ENCODE results near the gene NFE2L1. TPM values are rescaled to one million over a fixed set of nuclear protein-coding genes. Genes with fewer than 3 reads are reported as not detected.

Gene NFE2L1
- total and polyA plus RNA-seq, 2 of the 8 experiments (the other 6 are each of a cell fraction or from before 2014, with no cell fraction given): 140 to 143 TPM

GRCh38 chr17:48028736-48029135, 19.4 kb upstream of the NFE2L1 start:
- Histone ChIP-seq H3K27ac (ENCODE audit: low read depth, low read length) (no peak overlapping the region), H3K9ac (replicated peaks in 1 of 4; ENCODE audit: extremely low read depth in 1 of 4, low read depth in 3 of 4, low read length in 3 of 4) (no peak overlapping the region), H4K5ac (ENCODE audit: insufficient read length, low read depth, low read length) (no peak overlapping the region), H2BK20ac (ENCODE audit: low read length) (no peak overlapping the region), H3K4me2 (ENCODE audit: insufficient read depth in 1 of 2, low read depth in 2 of 2, low read length in 2 of 2) (no peak overlapping the region), H2BK120ac (replicated peaks; ENCODE audit: low read depth, low read length) (no peak overlapping the region), H3K23ac (ENCODE audit: insufficient read length) (no peak overlapping the region), H3K4me1 (replicated peaks in 1 of 4; ENCODE audit: control insufficient read depth in 3 of 4, insufficient read depth in 4 of 4, low read length in 3 of 4) (peaks cover 0 to 21% (median 9%) of the 10 kb centered on the region in 4 experiments; a peak in 5 of 7 replicates), H3K79me1 (ENCODE audit: low read depth, low read length) (no peaks in the 10 kb centered on the region), H3K9me3 (ENCODE audit: insufficient read depth in 2 of 2, low read depth in 1 of 2, low read length in 1 of 2) (no peaks in the 10 kb centered on the region), H4K91ac (replicated peaks; ENCODE audit: insufficient read length, low read length) (no peak overlapping the region), H3K79me2 (ENCODE audit: control insufficient read depth in 1 of 2, insufficient read depth in 2 of 2, low read length in 2 of 2) (no peaks in the 10 kb centered on the region), H3K56ac (replicated peaks; ENCODE audit: insufficient read length, low read depth, low read length) (no peak overlapping the region), H2BK5ac (ENCODE audit: low read depth, low read length) (no peak overlapping the region), H3K23me2 (ENCODE audit: low read depth, low read length) (peaks cover 15% of the 10 kb centered on the region), H3K27me3 (replicated peaks in 1 of 4; ENCODE audit: control insufficient read depth in 3 of 4, extremely low read depth in 1 of 4, insufficient read depth in 3 of 4, low read length in 3 of 4) (peaks cover 2 to 23% (median 17%) of the 10 kb centered on the region in 4 experiments), H2BK12ac (ENCODE audit: low read depth, low read length) (no peak overlapping the region), H3K14ac (ENCODE audit: insufficient read length) (no peak overlapping the region), H2AK5ac (ENCODE audit: low read depth, low read length) (no peak overlapping the region), H3K36me3 (ENCODE audit: control insufficient read depth in 2 of 4, insufficient read depth in 4 of 4, low read length in 3 of 4) (no peaks in the 10 kb centered on the region), H2BK15ac (ENCODE audit: low read length) (no peak overlapping the region), H3K4me3 (ENCODE audit: extremely low read depth in 1 of 4, insufficient read depth in 2 of 4, low read depth in 3 of 4, low read length in 4 of 4) (no peak overlapping the region), H4K20me1 (replicated peaks in 1 of 2; ENCODE audit: control insufficient read depth in 1 of 2, insufficient read depth in 2 of 2, low read length in 2 of 2) (no peaks in the 10 kb centered on the region), H3K18ac (ENCODE audit: extremely low read depth, low read length) (no peak overlapping the region), H4K8ac (ENCODE audit: extremely low read depth, insufficient read depth, low read length) (no peak overlapping the region), H2AFZ (ENCODE audit: low read length) (no peak overlapping the region), H3K4ac (replicated peaks; ENCODE audit: insufficient read length, low read depth, low read length) (no peak overlapping the region)
- CTCF ChIA-PET (ENCODE audit: partially characterized antibody): interaction anchor here (0.6 to 8.9 kb wide), 9 partner anchors 7 to 292 kb away, joined by 3 to 181 read pairs (median 49); partner anchors contain the start of gene NFE2L1
- DNase-seq (ENCODE audit: low read depth in 1 of 2, low spot score in 2 of 2): no peak
- POLR2A ChIA-PET (ENCODE audit: partially characterized antibody): interaction anchor here (28.1 kb wide), 1 partner anchor 33 kb away, joined by 1227 read pairs; the partner anchor contains the start of gene NFE2L1
- no peak for FAIRE-seq
- 90% methylated on average over 1 of the region's 1 CpG; no CpG with 5 or more reads in 1 of the 2 experiments for WGBS, 2 experiments (ENCODE audit: extremely low coverage in 1 of 2, insufficient coverage in 1 of 2, insufficient read length in 1 of 2, insufficient replicate concordance in 2 of 2, low coverage in 1 of 2, low lambda C conversion rate in 2 of 2, missing lambda C conversion rate in 1 of 2)
- TF ChIP-seq ATF2 (IDR thresholded peaks at IDR 0.05; ENCODE audit: low read length): no peak
- no peak for TF ChIP-seq MAFK (IDR thresholded peaks at IDR 0.05; ENCODE audit: low read depth, low read length)
- no peak for TF ChIP-seq HDAC2 (IDR thresholded peaks at IDR 0.05; ENCODE audit: borderline replicate concordance in 1 of 2, low read depth in 2 of 2, low read length in 2 of 2)
- no peak for TF ChIP-seq EGR1 (IDR thresholded peaks at IDR 0.05; ENCODE audit: borderline replicate concordance, low read depth, low read length)
- TF ChIP-seq ATF3 (IDR thresholded peaks at IDR 0.05; ENCODE audit: insufficient read depth, low read depth, low read length): no peak
- TF ChIP-seq KDM4A (IDR thresholded peaks at IDR 0.05; ENCODE audit: low read depth, low read length, severe bottlenecking): no peak
- TF ChIP-seq KDM5A (IDR thresholded peaks at IDR 0.05; ENCODE audit: low read length): no peak
- TF ChIP-seq BRCA1 (IDR thresholded peaks at IDR 0.05; ENCODE audit: low read depth, low read length): no peak
- TF ChIP-seq CBX8 (IDR thresholded peaks at IDR 0.05; ENCODE audit: borderline replicate concordance, low read depth, low read length): no peak
- TF ChIP-seq SAP30 (IDR thresholded peaks at IDR 0.05; ENCODE audit: insufficient read depth, insufficient replicate concordance, low read length): no peak

All from H1 (cell line).